RWPE2 (cell line): ENCODE data around the gene THAP4.

ENCODE experiments used
- ATAC-seq: fragments of 200-7000 bp; cut with Tn5 transposase; 3 replicates; pipeline ENCODE4 v1.9.1; 2021; ENCODE audit warnings: low read depth
- DNase-seq: peaks from one replicate; pipeline ENCODE4 v3.0.0-alpha.2; 2020; ENCODE audit warnings: low spot score
- H3K27ac ChIP-seq: fragments of 450-650 bp; 2 replicates; pipeline ENCODE4 v1.5.1; 2017; ENCODE audit warnings: mild to moderate bottlenecking; ENCODE audit not compliant: poor library complexity, severe bottlenecking
- H3K27me3 ChIP-seq: fragments of 250-450 bp; sonication (Bioruptor Pico); 2 replicates; pipeline ENCODE4 v1.5.1; 2021; ENCODE audit warnings: mild to moderate bottlenecking, moderate library complexity; ENCODE audit not compliant: insufficient read depth, poor library complexity, severe bottlenecking
- H3K36me3 ChIP-seq: fragments of 250-450 bp; sonication (Bioruptor Pico); 2 replicates; pipeline ENCODE4 v1.5.1; 2020; ENCODE audit warnings: low read depth, mild to moderate bottlenecking, moderate library complexity
- H3K4me1 ChIP-seq: fragments of 250-450 bp; sonication (Bioruptor Pico); 2 replicates; pipeline ENCODE4 v1.5.1; 2021; ENCODE audit warnings: mild to moderate bottlenecking, moderate library complexity; ENCODE audit not compliant: insufficient read depth, poor library complexity, severe bottlenecking
- H3K4me3 ChIP-seq: fragments of 250-450 bp; sonication (Bioruptor Pico); 2 replicates; pipeline ENCODE4 v1.5.1; 2021; ENCODE audit warnings: mild to moderate bottlenecking, moderate library complexity; ENCODE audit not compliant: severe bottlenecking
- H3K9me3 ChIP-seq: fragments of 250-450 bp; sonication (Bioruptor Pico); 2 replicates; pipeline ENCODE4 v1.5.1; 2021; ENCODE audit warnings: mild to moderate bottlenecking, moderate library complexity; ENCODE audit not compliant: severe bottlenecking
- TF ChIP-seq, protein P1 (sequence below): fragments of 450-650 bp; IDR thresholded peaks from one replicate; pipeline ENCODE4 v1.5.1; 2017; ENCODE audit warnings: mild to moderate bottlenecking, moderate library complexity; ENCODE audit not compliant: poor library complexity, severe bottlenecking

Gene THAP4

GRCh38 chr2:241535871-241536655 is 100.9 kb downstream of the THAP4 start:
- no peaks in the 10 kb centered on the region for H3K27me3 ChIP-seq
- DNase-seq, result no peak
- H3K4me1 ChIP-seq, result peaks cover 5% of the 10 kb centered on the region
- TF ChIP-seq, protein P1, sequence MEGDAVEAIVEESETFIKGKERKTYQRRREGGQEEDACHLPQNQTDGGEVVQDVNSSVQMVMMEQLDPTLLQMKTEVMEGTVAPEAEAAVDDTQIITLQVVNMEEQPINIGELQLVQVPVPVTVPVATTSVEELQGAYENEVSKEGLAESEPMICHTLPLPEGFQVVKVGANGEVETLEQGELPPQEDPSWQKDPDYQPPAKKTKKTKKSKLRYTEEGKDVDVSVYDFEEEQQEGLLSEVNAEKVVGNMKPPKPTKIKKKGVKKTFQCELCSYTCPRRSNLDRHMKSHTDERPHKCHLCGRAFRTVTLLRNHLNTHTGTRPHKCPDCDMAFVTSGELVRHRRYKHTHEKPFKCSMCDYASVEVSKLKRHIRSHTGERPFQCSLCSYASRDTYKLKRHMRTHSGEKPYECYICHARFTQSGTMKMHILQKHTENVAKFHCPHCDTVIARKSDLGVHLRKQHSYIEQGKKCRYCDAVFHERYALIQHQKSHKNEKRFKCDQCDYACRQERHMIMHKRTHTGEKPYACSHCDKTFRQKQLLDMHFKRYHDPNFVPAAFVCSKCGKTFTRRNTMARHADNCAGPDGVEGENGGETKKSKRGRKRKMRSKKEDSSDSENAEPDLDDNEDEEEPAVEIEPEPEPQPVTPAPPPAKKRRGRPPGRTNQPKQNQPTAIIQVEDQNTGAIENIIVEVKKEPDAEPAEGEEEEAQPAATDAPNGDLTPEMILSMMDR, result no peak
- ATAC-seq, result no peak
- no peak overlapping the region for H3K27ac ChIP-seq
- H3K9me3 ChIP-seq, result no peaks in the 10 kb centered on the region
- no peaks in the 10 kb centered on the region for H3K36me3 ChIP-seq
- no peak overlapping the region for H3K4me3 ChIP-seq

DNA sequence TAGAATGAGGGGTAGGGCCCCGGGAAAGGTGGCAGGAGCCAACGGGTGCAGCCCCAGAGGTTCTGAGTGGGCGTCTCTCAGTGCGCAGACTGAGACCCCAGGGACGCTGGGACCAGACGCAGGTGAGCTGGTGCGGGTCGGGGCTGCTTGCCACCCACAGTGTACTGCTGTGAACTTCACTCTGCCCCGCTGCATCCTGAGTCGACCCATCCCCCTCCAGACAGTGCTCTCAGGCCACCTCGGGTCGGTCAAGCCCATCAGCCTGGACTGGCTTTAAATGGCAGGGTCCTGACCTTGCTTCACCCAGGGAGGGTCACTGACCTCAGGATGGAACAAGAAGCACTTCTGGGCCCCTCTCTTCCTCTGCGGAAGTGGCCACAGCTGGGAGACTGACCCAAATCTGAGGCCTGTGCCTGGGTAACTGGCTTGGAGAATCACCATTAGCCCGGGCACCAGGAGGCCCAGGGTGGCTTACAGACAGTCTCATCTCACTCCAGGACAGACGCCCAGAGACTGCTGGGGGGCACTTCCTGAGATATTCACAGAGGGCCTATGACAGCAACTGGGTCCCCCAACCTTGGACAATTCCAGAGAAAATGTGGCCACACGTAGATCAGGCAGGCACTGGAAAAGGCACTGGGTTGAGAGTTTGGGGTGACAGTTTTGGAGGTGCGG is 102.1 kb downstream of the THAP4 start:
- TF ChIP-seq, protein P1, result no peak
- no peak for DNase-seq
- Histone ChIP-seq H3K9me3 (no peaks in the 10 kb centered on the region), H3K27ac (no peak overlapping the region), H3K27me3 (no peaks in the 10 kb centered on the region), H3K4me1 (no peaks in the 10 kb centered on the region), H3K4me3 (no peak overlapping the region), H3K36me3 (no peaks in the 10 kb centered on the region)
- ATAC-seq, result no peak
